ENCODE measurements around the gene MYLK.
A peak's percentile ranks its signal among the peaks of the same experiment; 100 is the strongest.

Gene MYLK

DNA sequence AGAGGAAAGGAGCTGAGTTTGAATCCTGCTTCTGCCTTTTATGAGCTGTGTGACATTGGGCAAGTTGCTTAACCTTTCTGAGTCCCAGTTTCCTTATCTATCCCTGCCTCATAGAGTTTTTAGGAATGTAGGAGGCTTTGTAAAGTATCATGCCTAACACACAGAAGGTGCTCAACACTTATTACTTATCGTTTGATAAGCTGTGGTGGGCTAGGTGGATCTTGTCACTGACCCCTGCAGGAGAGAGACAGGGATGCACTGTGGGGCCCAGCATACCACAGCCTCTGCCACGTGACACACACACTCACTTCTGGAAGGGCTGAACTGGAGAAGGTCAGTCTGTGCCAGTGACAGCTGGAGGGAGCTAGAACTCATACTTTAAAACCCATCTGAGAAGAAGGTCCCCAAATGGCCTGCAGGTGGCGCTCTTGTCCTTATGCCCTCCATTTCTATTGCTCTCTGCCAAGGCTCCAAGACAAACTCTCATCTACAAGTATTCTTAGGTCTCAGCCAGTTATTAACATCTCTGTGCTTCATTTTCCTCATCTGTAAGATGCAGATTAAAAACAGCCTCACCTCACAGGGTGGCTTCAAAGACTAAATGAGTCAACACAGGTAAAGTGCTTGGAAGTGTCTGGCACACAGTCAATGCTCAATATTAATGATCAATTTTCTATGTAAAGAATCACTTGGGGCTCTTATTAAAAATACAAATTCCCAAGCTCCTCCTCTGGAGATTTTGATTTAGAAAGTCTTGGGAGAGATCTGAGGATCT lies 241.8 kb downstream of the MYLK start:
- DNase-seq (ENCODE audit: low spot score), result peak; percentile 68

GRCh38 chr3:123641505-123641904 lies 242.6 kb downstream of the MYLK start:
- DNase-seq (ENCODE audit: low spot score), result no peak

DNA sequence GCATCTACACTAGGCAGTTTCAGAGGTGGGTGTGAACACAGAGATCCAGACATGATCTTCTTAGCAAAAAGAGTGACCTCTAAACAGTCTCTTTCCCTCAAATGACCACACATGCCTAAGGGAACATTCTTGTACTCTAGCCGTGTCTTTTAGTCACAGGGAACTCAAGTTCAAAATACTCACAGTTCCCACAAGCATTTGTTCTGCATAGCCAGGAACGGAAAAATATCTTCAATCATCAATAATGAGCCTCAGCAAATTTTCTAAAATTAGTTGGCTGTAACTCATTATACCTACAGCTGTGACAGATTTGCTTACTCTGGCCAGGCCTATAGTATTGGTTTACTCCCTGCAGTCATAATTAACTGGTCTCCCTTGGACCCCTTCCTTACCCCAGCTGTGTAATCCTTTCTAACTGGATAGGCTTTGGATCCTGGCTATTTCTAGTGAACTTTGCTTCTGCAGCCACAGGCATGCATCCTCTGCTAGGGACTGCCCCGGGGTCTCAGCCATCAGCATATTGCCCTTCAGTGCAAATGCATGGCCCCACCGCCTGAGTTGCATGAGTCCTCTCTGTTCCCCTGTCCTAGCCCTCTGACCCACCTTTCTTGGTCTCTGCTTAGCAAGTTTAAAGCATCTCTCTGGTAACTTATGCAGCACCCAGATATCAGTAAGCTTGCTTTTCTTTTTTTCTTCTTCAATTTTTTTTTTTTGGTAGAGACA lies 243.2 kb downstream of the MYLK start:
- no peak for DNase-seq (ENCODE audit: low spot score)

- DNase-seq (ENCODE audit: low spot score), result no peak
Observed at GRCh38 chr3:123640311-123640710, 243.8 kb downstream of the MYLK start.

GRCh38 chr3:123638936-123639689 lies 245.0 kb downstream of the MYLK start:
- no peak for DNase-seq (ENCODE audit: low spot score)

- no peak for DNase-seq (ENCODE audit: low spot score)
Observed at GRCh38 chr3:123637841-123638240, 246.3 kb downstream of the MYLK start.

DNA sequence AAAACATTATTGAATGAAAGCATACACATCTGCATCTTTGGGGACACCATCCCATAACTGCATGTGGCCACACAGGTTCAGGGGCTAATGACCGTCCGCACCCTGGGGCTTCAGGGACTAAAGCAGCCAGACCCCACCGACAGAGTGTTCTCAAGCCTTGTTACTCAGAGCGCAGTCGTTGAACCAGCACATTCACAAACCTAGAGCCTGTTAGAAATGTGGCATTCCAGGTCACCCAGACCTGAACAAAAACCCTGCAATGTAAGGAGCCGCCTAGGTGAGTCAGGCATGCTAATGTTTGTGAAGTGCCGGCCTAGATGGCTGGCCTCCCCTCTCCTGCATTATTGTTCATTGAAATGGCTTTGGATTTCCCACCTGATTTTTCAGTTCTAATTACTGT lies 247.0 kb downstream of the MYLK start:
- DNase-seq (ENCODE audit: low spot score), result no peak

DNA sequence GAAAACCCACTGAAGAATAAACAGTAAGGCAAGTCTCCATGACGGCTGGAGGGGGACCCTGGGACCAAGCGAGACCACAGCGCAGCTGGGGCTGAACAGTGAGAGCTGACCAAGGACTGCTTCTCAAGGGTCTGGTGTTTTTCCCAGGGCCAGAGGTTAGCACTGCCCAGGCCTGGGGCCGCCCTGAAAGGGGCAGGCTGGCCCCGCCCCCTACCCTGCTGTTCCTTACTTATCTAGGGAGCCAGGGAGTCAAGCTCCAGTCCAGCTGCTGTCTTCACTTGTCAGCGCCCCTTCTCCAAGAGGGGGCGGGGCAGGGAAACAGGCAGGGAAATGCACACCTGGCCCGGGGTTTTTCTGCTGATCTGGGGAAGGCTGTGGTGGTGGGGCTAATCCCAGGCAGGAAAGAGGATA lies 247.7 kb downstream of the MYLK start:
- DNase-seq (ENCODE audit: low spot score), result no peak

DNA sequence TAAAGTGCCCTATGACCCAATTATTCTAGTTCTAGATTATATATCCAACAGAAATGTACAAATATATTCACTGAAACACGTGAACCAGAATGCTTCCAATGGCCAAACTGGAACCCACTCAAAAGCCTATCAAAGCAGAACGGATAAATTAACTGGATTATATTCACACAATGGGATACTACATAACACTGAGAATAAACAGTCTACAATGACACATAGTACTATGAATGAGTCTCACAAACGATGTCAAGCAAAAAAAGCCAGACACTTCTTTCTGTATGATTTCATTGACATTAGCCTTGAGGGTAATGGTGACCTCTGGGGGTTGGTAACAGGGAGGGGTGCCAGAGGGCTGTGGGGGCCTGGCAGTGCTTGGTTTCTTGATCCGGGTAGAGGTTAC lies 248.4 kb downstream of the MYLK start:
- DNase-seq (ENCODE audit: low spot score), result no peak

GRCh38 chr3:123635217-123635616 lies 248.9 kb downstream of the MYLK start:
- no peak for DNase-seq (ENCODE audit: low spot score)

- DNase-seq (ENCODE audit: low spot score), result no peak
Observed at GRCh38 chr3:123634149-123635051, 249.7 kb downstream of the MYLK start.

- DNase-seq (ENCODE audit: low spot score), result no peak
Observed at GRCh38 chr3:123633530-123633929, 250.6 kb downstream of the MYLK start.

DNA sequence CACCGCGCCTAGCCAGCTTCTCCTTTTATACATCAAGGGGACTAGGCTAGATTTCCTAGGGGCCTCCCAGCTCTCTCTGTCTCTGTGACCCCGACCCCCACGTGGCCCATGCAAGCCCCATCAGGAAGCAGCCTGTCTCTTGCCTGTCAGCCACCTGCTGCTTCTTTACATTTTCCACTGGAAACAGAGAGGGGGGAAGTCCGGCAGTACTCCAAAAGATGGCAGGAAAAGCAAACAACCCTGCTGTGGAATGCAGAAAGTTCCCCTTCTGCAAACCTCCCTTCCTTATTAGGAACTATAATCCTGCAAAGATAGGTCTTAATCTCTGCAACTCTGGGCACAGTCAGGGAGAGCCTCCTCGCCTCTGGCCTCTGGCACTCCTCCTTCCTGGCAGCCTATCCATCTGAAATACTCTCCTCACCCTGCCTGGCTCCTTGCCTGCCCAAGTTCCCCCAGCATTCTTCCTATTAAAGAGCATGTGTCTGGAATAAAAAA lies 251.9 kb downstream of the MYLK start:
- peak; percentile 40 for DNase-seq (ENCODE audit: low spot score)

DNA sequence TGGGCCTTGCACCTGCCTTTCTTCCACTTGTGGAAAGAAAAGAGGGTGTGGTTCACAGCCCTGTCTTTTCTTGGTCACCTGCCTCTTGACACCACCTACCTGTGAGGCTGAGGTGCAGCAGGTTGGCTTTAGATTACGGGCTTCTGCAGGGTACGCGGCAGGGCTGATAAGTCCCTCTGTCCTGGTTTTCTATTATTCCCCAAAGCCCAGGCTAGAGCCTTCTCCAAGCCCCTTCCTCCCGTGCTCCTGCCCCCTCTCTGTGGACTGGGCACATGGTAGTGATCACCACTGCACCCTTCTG lies 254.4 kb downstream of the MYLK start:
- no peak for DNase-seq (ENCODE audit: low spot score)

- DNase-seq (ENCODE audit: low spot score), result no peak
Observed at GRCh38 chr3:123628996-123629746, 255.0 kb downstream of the MYLK start.

GRCh38 chr3:123627673-123628670 lies 256.2 kb downstream of the MYLK start:
- DNase-seq (ENCODE audit: low spot score), result no peak

DNA sequence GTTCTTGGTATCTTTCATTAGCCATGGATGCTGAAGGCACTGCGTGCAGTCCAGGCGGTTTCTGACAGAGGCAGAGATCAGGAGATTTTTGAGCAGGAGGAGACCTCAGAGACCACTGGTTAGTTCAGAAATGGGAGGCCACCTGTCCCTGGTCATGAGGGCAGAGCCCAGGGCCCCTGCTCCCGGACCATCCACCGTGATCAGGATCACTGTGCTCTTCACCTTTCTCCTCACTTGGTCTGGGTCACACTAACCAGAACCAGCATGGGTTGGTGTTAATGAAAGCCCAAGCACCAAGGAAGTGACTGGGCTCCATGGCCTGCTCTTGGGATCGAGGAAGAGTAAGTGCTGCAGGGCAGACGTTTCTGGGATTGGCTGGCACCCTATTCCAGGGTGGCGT lies 257.3 kb downstream of the MYLK start:
- no peak for DNase-seq (ENCODE audit: low spot score)

GRCh38 chr3:123624302-123624701 lies 259.8 kb downstream of the MYLK start:
- DNase-seq (ENCODE audit: low spot score), result no peak

- DNase-seq (ENCODE audit: low spot score), result no peak
Observed at GRCh38 chr3:123623346-123623880, 260.7 kb downstream of the MYLK start.

- DNase-seq (ENCODE audit: low spot score), result no peak
Observed at GRCh38 chr3:123622766-123623165, 261.4 kb downstream of the MYLK start.

Data from Ammon's horn (tissue), 1 donor.